HG03280 (cell line): ENCODE measurements around the gene B4GALT7.
"Not testable (repeated sequence)": the region's sequence is repeated elsewhere in the genome, so short reads cannot be mapped to it uniquely, and the experiment has no call there.

ENCODE experiments used
- ATAC-seq: cut with Tn5 transposase; IDR thresholded peaks from one replicate; pipeline ENCODE4 v1.9.1; 2021; ENCODE audit warnings: mild to moderate bottlenecking, moderate library complexity; ENCODE audit not compliant: unreplicated experiment

The B4GALT7 gene

GRCh38 chr5:177608243-177609075 is 8.5 kb downstream of the B4GALT7 start:
- ATAC-seq, result no peak

GRCh38 chr5:177609076-177610059 is 9.4 kb downstream of the B4GALT7 start:
- ATAC-seq, result no peak

GRCh38 chr5:177610131-177610769 is 10.3 kb downstream of the B4GALT7 start:
- ATAC-seq, result no peak

GRCh38 chr5:177610770-177611445 is 11.0 kb downstream of the B4GALT7 start:
- no peak for ATAC-seq

GRCh38 chr5:177611446-177612214 is 11.7 kb downstream of the B4GALT7 start:
- ATAC-seq, result no peak

GRCh38 chr5:177612215-177612673 is 12.3 kb downstream of the B4GALT7 start:
- no peak for ATAC-seq

GRCh38 chr5:177620560-177620959 is 20.6 kb downstream of the B4GALT7 start:
- no peak for ATAC-seq

GRCh38 chr5:177624172-177624571 is 24.2 kb downstream of the B4GALT7 start:
- ATAC-seq, result not testable (repeated sequence)

GRCh38 chr5:177630186-177630585 is 30.3 kb downstream of the B4GALT7 start:
- not testable (repeated sequence) for ATAC-seq

GRCh38 chr5:177634912-177635311 is 35.0 kb downstream of the B4GALT7 start:
- ATAC-seq, result not testable (repeated sequence)

GRCh38 chr5:177645462-177645861 is 45.5 kb downstream of the B4GALT7 start:
- ATAC-seq, result not testable (repeated sequence)

- ATAC-seq, result not testable (repeated sequence)
These were observed 51.3 kb downstream of the B4GALT7 start for GRCh38 chr5:177651235-177651634.

- not testable (repeated sequence) for ATAC-seq
These were observed 57.9 kb downstream of the B4GALT7 start for GRCh38 chr5:177657846-177658245.

GRCh38 chr5:177658542-177658941 is 58.6 kb downstream of the B4GALT7 start:
- not testable (repeated sequence) for ATAC-seq
